ENCODE measurements around the gene TMEM156. TPM values are rescaled to one million over a fixed set of nuclear protein-coding genes. Genes with fewer than 3 reads are reported as not detected.

TMEM156 gene
- polyA plus RNA-seq, 1 donor from 2014 or later, result not detected

DNA sequence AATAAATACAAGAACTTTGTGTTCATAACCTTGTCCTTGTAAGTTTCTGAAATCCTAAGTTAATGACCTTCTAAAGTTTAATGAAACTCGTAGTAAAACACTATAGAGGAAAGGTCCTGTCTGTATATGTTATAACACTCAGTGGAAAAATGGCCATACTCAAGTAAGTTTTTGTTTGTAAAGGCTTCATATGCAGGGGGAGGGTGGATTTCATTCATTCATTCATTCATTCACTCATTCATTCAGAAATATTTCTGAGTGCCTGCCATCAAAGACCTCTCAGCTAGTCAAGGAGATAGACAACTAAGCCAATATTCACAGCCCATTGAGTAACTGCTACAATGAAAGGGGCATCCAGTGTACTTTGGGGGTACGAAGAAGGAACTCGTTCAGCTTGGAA lies 6.9 kb upstream of the TMEM156 start:
- H4K20me1 ChIP-seq (ENCODE audit: insufficient read depth), result no peaks in the 10 kb centered on the region
- H3F3A ChIP-seq (ENCODE audit: insufficient read depth, low read length, poor library complexity, severe bottlenecking), result no peaks in the 10 kb centered on the region
- no peaks in the 10 kb centered on the region for H3K9me3 ChIP-seq (ENCODE audit: low read length)
- no peaks in the 10 kb centered on the region for H3K36me3 ChIP-seq (ENCODE audit: insufficient read depth, low read length)
- no peak overlapping the region for H3K27ac ChIP-seq (ENCODE audit: low read length)
- no peak overlapping the region for H3K4me2 ChIP-seq (ENCODE audit: low read length)
- no peak overlapping the region for H3K4me3 ChIP-seq (ENCODE audit: low read length)
- H3K79me2 ChIP-seq (replicated peaks; ENCODE audit: insufficient read depth, low read length), result no peaks in the 10 kb centered on the region
- no peaks in the 10 kb centered on the region for H3K9me2 ChIP-seq (ENCODE audit: insufficient read depth, low read length)
- H2AFZ ChIP-seq (ENCODE audit: low read depth, low read length), result no peak overlapping the region
- TF ChIP-seq SMC3 (conservative IDR thresholded peaks at IDR 0.05; ENCODE audit: poor library complexity) (no peak), EP300 (conservative IDR thresholded peaks at IDR 0.05; ENCODE audit: poor library complexity, severe bottlenecking) (no peak)
- H3K27me3 ChIP-seq (ENCODE audit: insufficient read depth, low read depth, low read length), result no peaks in the 10 kb centered on the region
- H3K9ac ChIP-seq (ENCODE audit: low read length), result no peak overlapping the region

DNA sequence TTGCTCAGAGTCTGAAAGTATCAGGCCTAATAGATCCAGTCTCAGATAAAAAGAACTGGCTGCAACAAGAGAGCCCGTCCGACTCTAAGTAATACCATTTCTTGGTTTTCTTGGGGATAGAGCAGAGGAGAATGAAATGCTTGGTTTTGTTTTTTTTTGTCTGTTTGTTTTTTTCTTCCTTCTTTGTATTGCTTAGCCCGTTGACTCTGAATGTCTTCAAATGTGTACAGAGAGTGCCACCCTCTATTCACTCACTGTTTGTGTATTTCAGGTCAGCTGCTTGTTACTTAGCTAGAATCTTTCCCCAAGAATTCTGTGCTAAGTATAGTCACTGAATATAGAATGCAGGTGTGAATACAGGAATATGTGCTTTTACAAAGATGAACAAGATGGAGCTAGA lies 5.7 kb upstream of the TMEM156 start:
- no peak overlapping the region for H3K4me3 ChIP-seq (ENCODE audit: low read length)
- no peaks in the 10 kb centered on the region for H3K9me2 ChIP-seq (ENCODE audit: insufficient read depth, low read length)
- H3K27me3 ChIP-seq (ENCODE audit: insufficient read depth, low read depth, low read length), result no peaks in the 10 kb centered on the region
- no peaks in the 10 kb centered on the region for H3K36me3 ChIP-seq (ENCODE audit: insufficient read depth, low read length)
- no peaks in the 10 kb centered on the region for H3K79me2 ChIP-seq (replicated peaks; ENCODE audit: insufficient read depth, low read length)
- H3K9me3 ChIP-seq (ENCODE audit: low read length), result no peaks in the 10 kb centered on the region
- H3F3A ChIP-seq (ENCODE audit: insufficient read depth, low read length, poor library complexity, severe bottlenecking), result no peaks in the 10 kb centered on the region
- H2AFZ ChIP-seq (ENCODE audit: low read depth, low read length), result no peak overlapping the region
- H4K20me1 ChIP-seq (ENCODE audit: insufficient read depth), result no peaks in the 10 kb centered on the region
- TF ChIP-seq RAD21 (conservative IDR thresholded peaks at IDR 0.05) (no peak), POLR2AphosphoS5 (IDR thresholded peaks at IDR 0.05) (no peak), EP300 (conservative IDR thresholded peaks at IDR 0.05; ENCODE audit: poor library complexity, severe bottlenecking) (no peak), SMC3 (conservative IDR thresholded peaks at IDR 0.05; ENCODE audit: poor library complexity) (no peak), MXI1 (conservative IDR thresholded peaks at IDR 0.05; ENCODE audit: poor library complexity, severe bottlenecking) (no peak), EZH2 (IDR thresholded peaks at IDR 0.05; ENCODE audit: borderline replicate concordance, insufficient read depth, low read length, poor library complexity, severe bottlenecking) (no peak), TAF1 (IDR thresholded peaks at IDR 0.05; ENCODE audit: low read depth) (no peak)
- TF ChIP-seq, protein P1, sequence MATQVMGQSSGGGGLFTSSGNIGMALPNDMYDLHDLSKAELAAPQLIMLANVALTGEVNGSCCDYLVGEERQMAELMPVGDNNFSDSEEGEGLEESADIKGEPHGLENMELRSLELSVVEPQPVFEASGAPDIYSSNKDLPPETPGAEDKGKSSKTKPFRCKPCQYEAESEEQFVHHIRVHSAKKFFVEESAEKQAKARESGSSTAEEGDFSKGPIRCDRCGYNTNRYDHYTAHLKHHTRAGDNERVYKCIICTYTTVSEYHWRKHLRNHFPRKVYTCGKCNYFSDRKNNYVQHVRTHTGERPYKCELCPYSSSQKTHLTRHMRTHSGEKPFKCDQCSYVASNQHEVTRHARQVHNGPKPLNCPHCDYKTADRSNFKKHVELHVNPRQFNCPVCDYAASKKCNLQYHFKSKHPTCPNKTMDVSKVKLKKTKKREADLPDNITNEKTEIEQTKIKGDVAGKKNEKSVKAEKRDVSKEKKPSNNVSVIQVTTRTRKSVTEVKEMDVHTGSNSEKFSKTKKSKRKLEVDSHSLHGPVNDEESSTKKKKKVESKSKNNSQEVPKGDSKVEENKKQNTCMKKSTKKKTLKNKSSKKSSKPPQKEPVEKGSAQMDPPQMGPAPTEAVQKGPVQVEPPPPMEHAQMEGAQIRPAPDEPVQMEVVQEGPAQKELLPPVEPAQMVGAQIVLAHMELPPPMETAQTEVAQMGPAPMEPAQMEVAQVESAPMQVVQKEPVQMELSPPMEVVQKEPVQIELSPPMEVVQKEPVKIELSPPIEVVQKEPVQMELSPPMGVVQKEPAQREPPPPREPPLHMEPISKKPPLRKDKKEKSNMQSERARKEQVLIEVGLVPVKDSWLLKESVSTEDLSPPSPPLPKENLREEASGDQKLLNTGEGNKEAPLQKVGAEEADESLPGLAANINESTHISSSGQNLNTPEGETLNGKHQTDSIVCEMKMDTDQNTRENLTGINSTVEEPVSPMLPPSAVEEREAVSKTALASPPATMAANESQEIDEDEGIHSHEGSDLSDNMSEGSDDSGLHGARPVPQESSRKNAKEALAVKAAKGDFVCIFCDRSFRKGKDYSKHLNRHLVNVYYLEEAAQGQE (IDR thresholded peaks at IDR 0.05; ENCODE audit: borderline replicate concordance), result no peak
- TF ChIP-seq, protein P2, sequence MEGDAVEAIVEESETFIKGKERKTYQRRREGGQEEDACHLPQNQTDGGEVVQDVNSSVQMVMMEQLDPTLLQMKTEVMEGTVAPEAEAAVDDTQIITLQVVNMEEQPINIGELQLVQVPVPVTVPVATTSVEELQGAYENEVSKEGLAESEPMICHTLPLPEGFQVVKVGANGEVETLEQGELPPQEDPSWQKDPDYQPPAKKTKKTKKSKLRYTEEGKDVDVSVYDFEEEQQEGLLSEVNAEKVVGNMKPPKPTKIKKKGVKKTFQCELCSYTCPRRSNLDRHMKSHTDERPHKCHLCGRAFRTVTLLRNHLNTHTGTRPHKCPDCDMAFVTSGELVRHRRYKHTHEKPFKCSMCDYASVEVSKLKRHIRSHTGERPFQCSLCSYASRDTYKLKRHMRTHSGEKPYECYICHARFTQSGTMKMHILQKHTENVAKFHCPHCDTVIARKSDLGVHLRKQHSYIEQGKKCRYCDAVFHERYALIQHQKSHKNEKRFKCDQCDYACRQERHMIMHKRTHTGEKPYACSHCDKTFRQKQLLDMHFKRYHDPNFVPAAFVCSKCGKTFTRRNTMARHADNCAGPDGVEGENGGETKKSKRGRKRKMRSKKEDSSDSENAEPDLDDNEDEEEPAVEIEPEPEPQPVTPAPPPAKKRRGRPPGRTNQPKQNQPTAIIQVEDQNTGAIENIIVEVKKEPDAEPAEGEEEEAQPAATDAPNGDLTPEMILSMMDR (IDR thresholded peaks at IDR 0.05; ENCODE audit: poor library complexity, severe bottlenecking), result no peak
- H3K27ac ChIP-seq (ENCODE audit: low read length), result no peak overlapping the region
- no peak overlapping the region for H3K9ac ChIP-seq (ENCODE audit: low read length)
- H3K4me2 ChIP-seq (ENCODE audit: low read length), result no peak overlapping the region

DNA sequence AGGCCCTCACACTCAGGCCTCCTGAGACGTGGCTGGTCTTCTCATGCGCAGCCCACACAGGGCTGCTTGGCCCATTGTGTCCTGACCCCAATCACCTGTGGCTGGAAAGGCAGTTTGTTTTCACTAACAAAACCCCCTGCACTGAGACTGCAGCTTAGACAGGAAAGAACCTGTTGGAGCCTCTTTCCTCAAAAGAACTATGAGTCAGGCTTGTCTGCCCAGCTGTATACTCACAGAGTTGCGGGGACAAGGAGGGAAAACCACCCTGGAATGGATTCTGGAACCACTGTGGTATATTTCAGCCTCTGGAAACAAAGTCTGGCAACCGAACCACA lies 5.2 kb upstream of the TMEM156 start:
- H3K9ac ChIP-seq (ENCODE audit: low read length), result no peak overlapping the region
- H3K27me3 ChIP-seq (ENCODE audit: insufficient read depth, low read depth, low read length), result no peaks in the 10 kb centered on the region

More for the DNA sequence above, 5.2 kb upstream of the TMEM156 start:
- TF ChIP-seq POLR2AphosphoS5 (IDR thresholded peaks at IDR 0.05) (no peak), EZH2 (IDR thresholded peaks at IDR 0.05; ENCODE audit: borderline replicate concordance, insufficient read depth, low read length, poor library complexity, severe bottlenecking) (no peak), EP300 (conservative IDR thresholded peaks at IDR 0.05; ENCODE audit: poor library complexity, severe bottlenecking) (no peak), TAF1 (IDR thresholded peaks at IDR 0.05; ENCODE audit: low read depth) (no peak), RAD21 (conservative IDR thresholded peaks at IDR 0.05) (no peak), MXI1 (conservative IDR thresholded peaks at IDR 0.05; ENCODE audit: poor library complexity, severe bottlenecking) (no peak), SMC3 (conservative IDR thresholded peaks at IDR 0.05; ENCODE audit: poor library complexity) (no peak)
- TF ChIP-seq, protein P1 (IDR thresholded peaks at IDR 0.05; ENCODE audit: borderline replicate concordance), result no peak
- TF ChIP-seq, protein P2 (IDR thresholded peaks at IDR 0.05; ENCODE audit: poor library complexity, severe bottlenecking), result no peak
- H4K20me1 ChIP-seq (ENCODE audit: insufficient read depth), result no peaks in the 10 kb centered on the region
- no peaks in the 10 kb centered on the region for H3K9me3 ChIP-seq (ENCODE audit: low read length)
- H3K4me2 ChIP-seq (ENCODE audit: low read length), result no peak overlapping the region
- H3F3A ChIP-seq (ENCODE audit: insufficient read depth, low read length, poor library complexity, severe bottlenecking), result no peaks in the 10 kb centered on the region
- no peak overlapping the region for H2AFZ ChIP-seq (ENCODE audit: low read depth, low read length)
- no peaks in the 10 kb centered on the region for H3K9me2 ChIP-seq (ENCODE audit: insufficient read depth, low read length)
- no peaks in the 10 kb centered on the region for H3K79me2 ChIP-seq (replicated peaks; ENCODE audit: insufficient read depth, low read length)
- no peak overlapping the region for H3K4me3 ChIP-seq (ENCODE audit: low read length)
- H3K36me3 ChIP-seq (ENCODE audit: insufficient read depth, low read length), result no peaks in the 10 kb centered on the region
- no peak overlapping the region for H3K27ac ChIP-seq (ENCODE audit: low read length)

Measured in neural cell (in vitro differentiated cells).